HCT116 (cell line): ENCODE measurements around the gene DHX34. TPM values are rescaled to one million over a fixed set of nuclear protein-coding genes. Genes with fewer than 3 reads are reported as not detected.

Experiments used
- ATAC-seq: fragments of 200-7000 bp; cut with Tn5 transposase; 2 replicates; pipeline ENCODE4 v1.9.1; 2020; ENCODE audit warnings: mild to moderate bottlenecking, moderate library complexity
- BruUV-seq: library from RNA; stranded (reverse); fragments of 400-500 nt; replicated peaks from 2 replicates; lab custom pipeline; 2021; lab: Mats Ljungman, UMichigan
- CTCF ChIA-PET: fragments of 300-600 bp; sonication (Branson Sonifier 250); formaldehyde crosslinking; loops from one replicate; lab custom pipeline; 2021; ENCODE audit warnings: antibody characterized with exemption; lab: Charles Lee
- POLR2A ChIA-PET: fragments of 300-600, 350-600 bp; sonication (Branson Sonifier 250); formaldehyde crosslinking; loops from one replicate; lab custom pipeline; 2021; ENCODE audit warnings: antibody characterized with exemption; lab: Charles Lee
- RAD21 ChIA-PET, 2 experiments: fragments of 300-600 bp; sonication (Branson Sonifier 250); formaldehyde crosslinking; loops; one replicate each; lab custom pipeline; 2023; ENCODE audit warnings: low total read pairs in 2 of 2; ENCODE audit not compliant: uncharacterized antibody in 2 of 2, unreplicated experiment in 2 of 2, low non-redundant PET in 1 of 2; lab: Charles Lee
- DNase-seq: peaks from one replicate; pipeline ENCODE4 v3.0.0-alpha.2; 2010; ENCODE audit warnings: low read depth, low spot score
- H2AFZ ChIP-seq: fragments of 200-600 bp; shearing (Covaris generic), sonication (generic); 2 replicates; pipeline ENCODE4 v1.6.1; 2017; ENCODE audit warnings: low read depth, mixed run types, mixed read lengths, antibody characterized with exemption, low read length; ENCODE audit not compliant: poor library complexity, severe bottlenecking
- H3K27ac ChIP-seq: 2 replicates; pipeline ENCODE4 v1.5.1; 2012; ENCODE audit warnings: low read depth, low read length
- H3K27me3 ChIP-seq: fragments of 200-600 bp; sonication (generic); 2 replicates; pipeline ENCODE4 v1.6.1; 2016; ENCODE audit warnings: mixed run types, low read length, mixed read lengths; ENCODE audit not compliant: insufficient read depth
- H3K36me3 ChIP-seq, 2 experiments: fragments of 200-500 bp in 1 of 2; fragments of 200-600 bp in 1 of 2; sonication (Bioruptor generic) in 1 of 2; sonication (generic) in 1 of 2; 2 replicates each; pipeline versions ENCODE4 v1.5.1 to v1.6.1; 2014 to 2016; ENCODE audit warnings: low read length in 2 of 2, inconsistent platforms in 1 of 2, mixed read lengths in 1 of 2, mixed run types in 1 of 2; ENCODE audit not compliant: insufficient read depth in 2 of 2, control insufficient read depth in 1 of 2
- H3K4me1 ChIP-seq, 2 experiments: fragments of 200-600 bp in 1 of 2; sonication (generic) in 1 of 2; 2 replicates each; pipeline versions ENCODE4 v1.5.1 to v1.6.1; 2012 to 2017; ENCODE audit warnings: low read length in 2 of 2, inconsistent platforms in 1 of 2, mild to moderate bottlenecking in 1 of 2, mixed read lengths in 1 of 2, mixed run types in 1 of 2, moderate library complexity in 1 of 2; ENCODE audit not compliant: insufficient read depth in 2 of 2, control insufficient read depth in 1 of 2
- H3K4me2 ChIP-seq: fragments of 200-600 bp; sonication (generic); 2 replicates; pipeline ENCODE4 v1.6.1; 2017; ENCODE audit warnings: mixed run types, low read length, mixed read lengths
- H3K4me3 ChIP-seq, 2 experiments: fragments of 200-600 bp in 1 of 2; sonication (generic) in 1 of 2; replicated peaks in 1 of 2; 2 replicates each; pipeline ENCODE4 v1.5.1; 2011 to 2016; ENCODE audit warnings: low read length in 2 of 2, control low read depth in 1 of 2, low read depth in 1 of 2, mild to moderate bottlenecking in 1 of 2, mixed read lengths in 1 of 2, mixed run types in 1 of 2
- H3K79me2 ChIP-seq: fragments of 200-600 bp; sonication (generic); 2 replicates; pipeline ENCODE4 v1.6.1; 2017; ENCODE audit warnings: mild to moderate bottlenecking, mixed run types, low read length, moderate library complexity, mixed read lengths; ENCODE audit not compliant: insufficient read depth
- H3K9ac ChIP-seq: fragments of 200-600 bp; sonication (generic); 2 replicates; pipeline ENCODE4 v1.6.1; 2016; ENCODE audit warnings: low read length, mixed read lengths
- H3K9me2 ChIP-seq: fragments of 200-600 bp; sonication (generic), shearing (Covaris generic); 2 replicates; pipeline ENCODE4 v1.6.1; 2017; ENCODE audit warnings: mixed run types, mild to moderate bottlenecking, moderate library complexity; ENCODE audit not compliant: insufficient read depth
- H3K9me3 ChIP-seq, 2 experiments: fragments of 200-500 bp in 1 of 2; fragments of 200-600 bp in 1 of 2; sonication (Bioruptor generic) in 1 of 2; sonication (generic) in 1 of 2; 2 replicates each; pipeline ENCODE4 v1.6.1; 2014 to 2017; ENCODE audit warnings: low read length in 2 of 2, mixed read lengths in 2 of 2, inconsistent platforms in 1 of 2, low read depth in 1 of 2, mild to moderate bottlenecking in 1 of 2, mixed run types in 1 of 2, moderate library complexity in 1 of 2; ENCODE audit not compliant: control insufficient read depth in 1 of 2, insufficient read depth in 1 of 2
- H4K20me1 ChIP-seq: fragments of 200-600 bp; sonication (generic), shearing (Covaris generic); 2 replicates; pipeline ENCODE4 v1.6.1; 2017; ENCODE audit warnings: mixed run types, mild to moderate bottlenecking, moderate library complexity; ENCODE audit not compliant: insufficient read depth
- ATF3 ChIP-seq: IDR thresholded peaks from 2 replicates; pipeline ENCODE4 v1.6.1; 2012
- CBX3 ChIP-seq: IDR thresholded peaks from 2 replicates; pipeline ENCODE4 v1.6.1; 2012; ENCODE audit warnings: low read depth
- EGR1 ChIP-seq: IDR thresholded peaks from 2 replicates; pipeline ENCODE4 v1.6.1; 2012; ENCODE audit warnings: low read depth
- ELF1 ChIP-seq: IDR thresholded peaks from 2 replicates; pipeline ENCODE4 v1.6.1; 2012; ENCODE audit warnings: low read depth, borderline replicate concordance
- EZH2phosphoT487 ChIP-seq: fragments of 200-600 bp; IDR thresholded peaks from 2 replicates; pipeline ENCODE4 v1.6.1; 2018; ENCODE audit warnings: antibody characterized with exemption, borderline replicate concordance
- FOSL1 ChIP-seq: IDR thresholded peaks from 2 replicates; pipeline ENCODE4 v1.6.1; 2012; ENCODE audit warnings: low read depth
- JUND ChIP-seq: IDR thresholded peaks from 2 replicates; pipeline ENCODE4 v1.6.1; 2012
- POLR2A ChIP-seq: IDR thresholded peaks from 2 replicates; pipeline ENCODE4 v1.7.0; 2011; ENCODE audit warnings: borderline replicate concordance; ENCODE audit not compliant: insufficient read depth, insufficient read length; ENCODE audit errors: extremely low read depth
- POLR2AphosphoS5 ChIP-seq: IDR thresholded peaks from 2 replicates; pipeline ENCODE4 v1.6.1; 2011; ENCODE audit warnings: mild to moderate bottlenecking, low read depth, low read length, moderate library complexity
- SRF ChIP-seq: IDR thresholded peaks from 2 replicates; pipeline ENCODE4 v1.6.1; 2012; ENCODE audit warnings: low read depth
- YY1 ChIP-seq: IDR thresholded peaks from 2 replicates; pipeline ENCODE4 v1.6.1; 2011; ENCODE audit warnings: low read length, low read depth, moderate library complexity, mild to moderate bottlenecking; ENCODE audit not compliant: insufficient replicate concordance; ENCODE audit errors: extremely low read depth
- intact Hi-C: fragments of 100-400 bp; cut with micrococcal nuclease; formaldehyde crosslinking; loops from 2 replicates; pipeline ENCODE4 v1.10.0; 2022
- total RNA-seq: library from RNA; stranded (reverse); gene quantifications from one replicate; pipeline ENCODE4 v1.2.1, GENCODE V29; 2021; ENCODE audit not compliant: unreplicated experiment
- TF ChIP-seq, protein P1 (sequence below): IDR thresholded peaks from 2 replicates; pipeline ENCODE4 v1.6.1; 2012; ENCODE audit warnings: low read depth
- TF ChIP-seq, protein P2 (sequence below): IDR thresholded peaks from 2 replicates; pipeline ENCODE4 v1.6.1; 2012

The DHX34 gene
- total RNA-seq, 1 experiment from 2014 or later = 30.5 TPM

GRCh38 chr19:47417746-47418691 is 68.9 kb downstream of the DHX34 start:
- no peaks in the 10 kb centered on the region for H4K20me1 ChIP-seq
- H3K4me1 ChIP-seq = peaks cover 9 to 13% of the 10 kb centered on the region in 2 experiments; a peak in 3 of 4 replicates
- ChIA-PET CTCF (no interaction called here), POLR2A (no interaction called here), RAD21 (no interaction called here)
- no peak overlapping the region for H2AFZ ChIP-seq
- TF ChIP-seq POLR2AphosphoS5 (no peak), ELF1 (no peak), SRF (no peak), YY1 (no peak), POLR2A (no peak), JUND (no peak), FOSL1 (no peak)
- H3K27me3 ChIP-seq = peaks cover 20% of the 10 kb centered on the region; the same call in 1 of the 2 replicates
- ATAC-seq (no peak), DNase-seq (no peak)
- no peaks in the 10 kb centered on the region for H3K9me3 ChIP-seq
- BruUV-seq = TSS peak; percentile 57
- peak overlapping the region; percentile 51 to 63 for H3K4me3 ChIP-seq
- intact Hi-C loops = no loop called here
- H3K36me3 ChIP-seq = no peaks in the 10 kb centered on the region
- peak overlapping the region; percentile 71; the same call in 1 of the 2 replicates for H3K27ac ChIP-seq
- H3K9me2 ChIP-seq = no peaks in the 10 kb centered on the region
- H3K79me2 ChIP-seq = no peaks in the 10 kb centered on the region
- peak overlapping the region; percentile 62 for H3K9ac ChIP-seq
- peak overlapping the region; percentile 85 for H3K4me2 ChIP-seq

DNA sequence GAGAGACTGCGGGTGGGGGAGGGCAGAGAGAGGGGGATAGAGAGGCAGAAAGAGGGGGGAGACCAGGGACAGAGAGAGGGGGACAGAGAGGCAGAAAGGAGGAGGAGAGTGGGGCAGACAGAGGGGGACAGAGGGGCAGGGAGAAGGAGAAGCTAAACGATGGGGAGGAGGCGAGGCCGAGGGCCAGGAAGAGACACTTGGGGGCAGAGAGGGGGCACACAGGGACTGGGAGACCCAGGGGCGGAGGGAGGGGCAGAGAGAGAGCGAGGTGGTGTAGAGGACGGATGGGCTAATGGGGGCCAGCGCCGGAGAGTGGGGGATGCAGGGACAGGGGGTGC is 69.5 kb downstream of the DHX34 start:
- Histone ChIP-seq H3K27ac (peak overlapping the region; percentile 71; the same call in 1 of the 2 replicates), H3K79me2 (no peaks in the 10 kb centered on the region), H3K36me3 (no peaks in the 10 kb centered on the region), H3K9ac (peak overlapping the region; percentile 62), H2AFZ (no peak overlapping the region), H3K9me3 (no peaks in the 10 kb centered on the region), H3K9me2 (no peaks in the 10 kb centered on the region), H3K27me3 (peaks cover 20% of the 10 kb centered on the region; the same call in 1 of the 2 replicates), H4K20me1 (no peaks in the 10 kb centered on the region), H3K4me2 (peak overlapping the region; percentile 85), H3K4me3 (peak overlapping the region; percentile 51 to 63), H3K4me1 (peaks cover 9 to 13% of the 10 kb centered on the region in 2 experiments; a peak in 3 of 4 replicates)
- ChIA-PET POLR2A (no interaction called here), RAD21 (no interaction called here), CTCF (no interaction called here)
- intact Hi-C loops = no loop called here
- no TSS peak for BruUV-seq
- ATAC-seq (no peak), DNase-seq (no peak)
- TF ChIP-seq, protein P1, sequence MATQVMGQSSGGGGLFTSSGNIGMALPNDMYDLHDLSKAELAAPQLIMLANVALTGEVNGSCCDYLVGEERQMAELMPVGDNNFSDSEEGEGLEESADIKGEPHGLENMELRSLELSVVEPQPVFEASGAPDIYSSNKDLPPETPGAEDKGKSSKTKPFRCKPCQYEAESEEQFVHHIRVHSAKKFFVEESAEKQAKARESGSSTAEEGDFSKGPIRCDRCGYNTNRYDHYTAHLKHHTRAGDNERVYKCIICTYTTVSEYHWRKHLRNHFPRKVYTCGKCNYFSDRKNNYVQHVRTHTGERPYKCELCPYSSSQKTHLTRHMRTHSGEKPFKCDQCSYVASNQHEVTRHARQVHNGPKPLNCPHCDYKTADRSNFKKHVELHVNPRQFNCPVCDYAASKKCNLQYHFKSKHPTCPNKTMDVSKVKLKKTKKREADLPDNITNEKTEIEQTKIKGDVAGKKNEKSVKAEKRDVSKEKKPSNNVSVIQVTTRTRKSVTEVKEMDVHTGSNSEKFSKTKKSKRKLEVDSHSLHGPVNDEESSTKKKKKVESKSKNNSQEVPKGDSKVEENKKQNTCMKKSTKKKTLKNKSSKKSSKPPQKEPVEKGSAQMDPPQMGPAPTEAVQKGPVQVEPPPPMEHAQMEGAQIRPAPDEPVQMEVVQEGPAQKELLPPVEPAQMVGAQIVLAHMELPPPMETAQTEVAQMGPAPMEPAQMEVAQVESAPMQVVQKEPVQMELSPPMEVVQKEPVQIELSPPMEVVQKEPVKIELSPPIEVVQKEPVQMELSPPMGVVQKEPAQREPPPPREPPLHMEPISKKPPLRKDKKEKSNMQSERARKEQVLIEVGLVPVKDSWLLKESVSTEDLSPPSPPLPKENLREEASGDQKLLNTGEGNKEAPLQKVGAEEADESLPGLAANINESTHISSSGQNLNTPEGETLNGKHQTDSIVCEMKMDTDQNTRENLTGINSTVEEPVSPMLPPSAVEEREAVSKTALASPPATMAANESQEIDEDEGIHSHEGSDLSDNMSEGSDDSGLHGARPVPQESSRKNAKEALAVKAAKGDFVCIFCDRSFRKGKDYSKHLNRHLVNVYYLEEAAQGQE = no peak
- TF ChIP-seq YY1 (no peak), EGR1 (no peak), POLR2AphosphoS5 (no peak), ELF1 (no peak), CBX3 (no peak), POLR2A (no peak), EZH2phosphoT487 (no peak), ATF3 (no peak)
- TF ChIP-seq, protein P2, sequence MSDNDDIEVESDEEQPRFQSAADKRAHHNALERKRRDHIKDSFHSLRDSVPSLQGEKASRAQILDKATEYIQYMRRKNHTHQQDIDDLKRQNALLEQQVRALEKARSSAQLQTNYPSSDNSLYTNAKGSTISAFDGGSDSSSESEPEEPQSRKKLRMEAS = no peak
